GM20000 (cell line): ENCODE measurements around the gene TMEM143.

Source experiments
- DNase-seq: peaks from one replicate; pipeline ENCODE4 v3.0.0; 2012; ENCODE audit warnings: low spot score
- CTCF ChIP-seq: IDR thresholded peaks from 2 replicates; pipeline ENCODE4 v1.5.1; 2012; ENCODE audit warnings: mild to moderate bottlenecking, control low read depth; ENCODE audit errors: extremely low read depth, missing control alignments

Gene TMEM143

GRCh38 chr19:48386981-48387380, 23.2 kb upstream of the TMEM143 start:
- TF ChIP-seq CTCF = no peak
- DNase-seq = no peak

GRCh38 chr19:48385461-48386087, 21.8 kb upstream of the TMEM143 start:
- TF ChIP-seq CTCF = no peak

GRCh38 chr19:48382286-48382685, 18.5 kb upstream of the TMEM143 start:
- no peak for DNase-seq
- no peak for TF ChIP-seq CTCF

More at GRCh38 chr19:48385461-48386087, 21.8 kb upstream of the TMEM143 start:
- no peak for DNase-seq

GRCh38 chr19:48381178-48381950, 17.6 kb upstream of the TMEM143 start:
- no peak for TF ChIP-seq CTCF
- DNase-seq = no peak

- DNase-seq = no peak
- no peak for TF ChIP-seq CTCF
These were observed 15.3 kb upstream of the TMEM143 start for GRCh38 chr19:48379058-48379457.

- TF ChIP-seq CTCF = no peak
- DNase-seq = no peak
These were observed 14.4 kb upstream of the TMEM143 start for GRCh38 chr19:48378194-48378570.

- DNase-seq = no peak
- no peak for TF ChIP-seq CTCF
These were observed 9.8 kb upstream of the TMEM143 start for GRCh38 chr19:48373567-48373966.
